ENCODE measurements around the gene P3H4.

- TF ChIP-seq CTCF (IDR thresholded peaks at IDR 0.05; ENCODE audit: low read length) = no peak
- TF ChIP-seq EZH2 (optimal IDR thresholded peaks at IDR 0.05; ENCODE audit: low read depth, low read length) = no peak
Observed at GRCh38 chr17:41794540-41794975, 17.2 kb downstream of the P3H4 start.
